ENCODE measurements around the gene PIGM. TPM values are rescaled to one million over a fixed set of nuclear protein-coding genes. Genes with fewer than 3 reads are reported as not detected.
"Not testable (repeated sequence)": the region's sequence is repeated elsewhere in the genome, so short reads cannot be mapped to it uniquely, and the experiment has no call there.

Gene PIGM
- total RNA-seq, 1 experiment from 2014 or later = 4.4 TPM

- ATAC-seq (no peak), DNase-seq (ENCODE audit: low spot score) (no peak)
- Mint-ChIP-seq H3K4me1 (peaks cover 15% of the 10 kb centered on the region), H3K27me3 (ENCODE audit: low read depth) (peaks cover 18% of the 10 kb centered on the region), H3K27ac (no peak overlapping the region), H3K9me3 (no peaks in the 10 kb centered on the region), H3K4me3 (no peak overlapping the region), H3K36me3 (no peaks in the 10 kb centered on the region)
- ChIA-PET CTCF (interaction anchor here (0.7 to 31.0 kb wide), 2 partner anchors 10 to 22 kb away, joined by 3 to 978 read pairs; partner anchors contain the start of genes KCNJ10 and KCNJ9), POLR2A (no interaction called here)
- TF ChIP-seq TP53 (CRISPR knock-in tag; IDR thresholded peaks at IDR 0.05) (no peak), ARID4B (CRISPR knock-in tag; IDR thresholded peaks at IDR 0.05; ENCODE audit: borderline replicate concordance) (no peak), FOXP1 (CRISPR knock-in tag; IDR thresholded peaks at IDR 0.05; ENCODE audit: borderline replicate concordance) (no peak), GRHL2 (CRISPR knock-in tag; IDR thresholded peaks at IDR 0.05; ENCODE audit: insufficient replicate concordance, severe bottlenecking) (no peak), ATF6 (CRISPR knock-in tag; IDR thresholded peaks at IDR 0.05) (no peak), SMAD4 (CRISPR knock-in tag; IDR thresholded peaks at IDR 0.05) (no peak), ZNF232 (CRISPR knock-in tag; IDR thresholded peaks at IDR 0.05) (no peak), USF2 (CRISPR knock-in tag; IDR thresholded peaks at IDR 0.05) (no peak)
Observed at GRCh38 chr1:160052936-160053335, 21.1 kb upstream of the PIGM start.

GRCh38 chr1:160050619-160051018 is 18.8 kb upstream of the PIGM start:
- Mint-ChIP-seq H3K27ac (no peak overlapping the region), H3K4me1 (peaks cover 30% of the 10 kb centered on the region), H3K36me3 (no peaks in the 10 kb centered on the region), H3K27me3 (ENCODE audit: low read depth) (peaks cover 18% of the 10 kb centered on the region), H3K9me3 (no peaks in the 10 kb centered on the region), H3K4me3 (no peak overlapping the region)
- POLR2A ChIA-PET = no interaction called here
- DNase-seq (ENCODE audit: low spot score) = no peak
- TF ChIP-seq MXD4 (CRISPR knock-in tag; IDR thresholded peaks at IDR 0.05; ENCODE audit: borderline replicate concordance) = no peak
- no peak for TF ChIP-seq PRDM15 (CRISPR knock-in tag; IDR thresholded peaks at IDR 0.05)
- TF ChIP-seq MLX (CRISPR knock-in tag; IDR thresholded peaks at IDR 0.05) = no peak
- no peak for TF ChIP-seq ZNF281 (CRISPR knock-in tag; IDR thresholded peaks at IDR 0.05)
- TF ChIP-seq PRRX2 (CRISPR knock-in tag; IDR thresholded peaks at IDR 0.05) = no peak
- no peak for TF ChIP-seq ELF4 (CRISPR knock-in tag; IDR thresholded peaks at IDR 0.05; ENCODE audit: low read depth)
- TF ChIP-seq ZBTB21 (CRISPR knock-in tag; IDR thresholded peaks at IDR 0.05; ENCODE audit: borderline replicate concordance) = no peak
- TF ChIP-seq ZNF423 (CRISPR knock-in tag; IDR thresholded peaks at IDR 0.05) = no peak
- CTCF ChIA-PET = interaction anchor here (0.6 to 31.0 kb wide), 2 partner anchors 8 to 25 kb away, joined by 3 to 978 read pairs; partner anchors contain the start of genes KCNJ10 and KCNJ9
- ATAC-seq = no peak

GRCh38 chr1:160050182-160050581 is 18.4 kb upstream of the PIGM start:
- H3K27ac Mint-ChIP-seq; H3K4me3 Mint-ChIP-seq; H3K36me3 Mint-ChIP-seq; H3K9me3 Mint-ChIP-seq; POLR2A ChIA-PET; DNase-seq (ENCODE audit: low spot score); ATAC-seq: not testable (repeated sequence)
- Mint-ChIP-seq H3K27me3 (ENCODE audit: low read depth) (peaks cover 18% of the 10 kb centered on the region), H3K4me1 (peaks cover 30% of the 10 kb centered on the region)
- CTCF ChIA-PET = interaction anchor here (31.0 kb wide), 1 partner anchor 25 kb away, joined by 978 read pairs; the partner anchor contains the start of genes KCNJ10 and KCNJ9
